KBM-7 (cell line): ENCODE measurements around the gene NPHP4.

Experiments
- DNase-seq: peaks from one replicate; pipeline ENCODE4 v3.0.0-alpha.2; 2015
- in situ Hi-C: fragments of 300-500 bp; cut with MboI; formaldehyde crosslinking; loops from 2 replicates; pipeline ENCODE4 v1.14.3; 2020; ENCODE audit warnings: low sequenced_read_pairs, low pct_unique_long_range_greater_than_20kb, mixed read lengths

The NPHP4 gene

DNA sequence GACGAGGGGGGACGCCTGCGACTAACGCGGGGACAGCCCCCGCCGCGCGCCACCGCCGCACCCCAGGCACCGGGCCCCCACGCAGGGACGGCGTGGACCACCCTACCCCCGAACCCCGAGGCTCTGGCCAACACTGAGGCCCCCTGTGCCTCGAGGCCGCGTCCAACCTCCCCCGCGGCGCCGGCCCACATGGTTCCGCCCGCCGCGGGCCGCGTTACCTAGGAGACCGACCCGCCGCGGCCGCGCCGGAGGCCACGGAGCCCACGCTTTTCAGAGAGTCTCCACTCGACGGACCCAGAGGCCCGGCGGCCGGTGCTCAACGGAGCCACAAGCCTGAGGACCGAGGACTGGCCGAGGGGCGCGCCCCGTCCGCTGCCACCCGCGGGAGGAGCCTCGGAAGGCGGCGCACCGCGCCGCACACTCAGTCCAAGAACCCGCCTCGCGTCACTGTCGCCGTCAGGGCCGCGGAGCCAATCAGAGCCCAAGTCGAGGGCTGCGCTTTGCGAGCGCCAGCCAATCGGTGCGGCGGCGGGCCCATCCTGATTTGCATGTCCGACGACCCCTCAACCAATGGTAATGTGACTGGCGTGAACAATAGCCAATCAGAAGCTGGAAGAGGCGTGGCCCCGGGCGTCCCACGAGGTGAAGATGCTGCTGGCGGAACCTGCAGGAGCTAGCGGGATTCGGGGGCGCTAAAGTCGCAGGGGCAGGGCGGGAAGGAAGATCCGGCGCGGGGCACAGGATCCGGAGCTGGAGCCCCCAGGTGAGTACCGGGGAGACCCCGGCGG is at the start of gene NPHP4:
Gene NPHP4 (minus strand): TSS at position 400 of the 788 bp plus-strand sequence. CDS start 6,136 bp downstream, outside the sequence.
- DNase-seq, result peak; percentile 100
- in situ Hi-C loops, result no loop called here

DNA sequence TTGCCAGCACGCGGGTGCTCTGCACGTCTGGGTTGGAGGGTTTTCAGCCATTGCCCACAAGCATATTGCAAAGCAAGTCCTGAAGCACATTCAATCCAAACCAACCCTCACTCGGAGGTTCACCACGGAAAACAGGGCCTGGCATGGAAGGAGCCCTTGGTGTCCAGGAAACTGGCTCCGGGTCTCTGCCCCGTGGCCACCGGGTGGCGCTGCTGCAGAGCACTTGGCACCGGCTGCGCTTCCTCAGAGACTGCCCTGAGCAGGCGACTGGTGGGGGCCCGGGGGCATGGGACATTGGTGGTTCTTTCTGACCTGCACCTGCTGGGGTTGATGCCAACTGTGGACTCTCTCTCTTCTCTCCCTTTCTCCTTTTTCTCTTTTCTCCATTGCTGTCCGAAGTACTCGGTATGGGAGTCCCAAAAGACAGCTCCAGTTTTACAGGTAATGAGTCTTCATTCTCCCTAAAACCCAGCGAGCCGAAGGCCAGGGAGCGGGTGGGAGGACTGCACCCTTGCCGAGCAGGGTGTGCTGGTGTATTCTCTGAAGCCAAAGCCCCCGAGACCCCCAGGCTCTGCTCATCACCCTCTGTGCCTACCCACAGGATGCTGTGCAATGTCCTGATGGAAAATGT is 49.3 kb upstream of the NPHP4 start:
- peak; percentile 30 for DNase-seq
- in situ Hi-C loops, result no loop called here

DNA sequence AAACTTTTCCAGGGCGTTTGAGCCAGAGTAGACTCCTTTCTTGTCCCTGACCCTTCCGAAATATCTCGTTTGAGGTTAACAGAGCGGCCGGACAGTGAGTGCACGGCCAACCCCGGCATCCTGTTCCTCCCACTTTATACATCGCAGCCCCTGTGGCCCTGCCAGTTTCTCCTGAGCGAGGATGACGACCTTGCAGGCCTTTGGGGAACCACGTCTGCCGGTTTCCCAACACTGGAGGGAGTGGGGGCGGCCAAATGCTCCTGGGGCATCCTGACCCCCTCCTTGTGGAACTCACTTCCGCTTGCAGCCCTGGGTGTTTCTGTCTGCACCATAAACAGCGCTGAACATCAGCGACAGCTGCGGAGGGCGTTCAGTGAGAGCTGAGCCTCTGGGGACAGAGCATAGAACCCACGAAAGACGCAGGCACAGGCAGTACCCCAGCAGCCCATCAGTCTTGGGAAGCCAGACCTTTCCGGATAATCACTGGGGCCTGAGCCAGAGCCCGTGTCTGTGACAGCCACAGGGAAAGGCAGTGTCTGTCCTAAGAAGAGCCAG is 48.7 kb upstream of the NPHP4 start:
- in situ Hi-C loops, result no loop called here
- no peak for DNase-seq

DNA sequence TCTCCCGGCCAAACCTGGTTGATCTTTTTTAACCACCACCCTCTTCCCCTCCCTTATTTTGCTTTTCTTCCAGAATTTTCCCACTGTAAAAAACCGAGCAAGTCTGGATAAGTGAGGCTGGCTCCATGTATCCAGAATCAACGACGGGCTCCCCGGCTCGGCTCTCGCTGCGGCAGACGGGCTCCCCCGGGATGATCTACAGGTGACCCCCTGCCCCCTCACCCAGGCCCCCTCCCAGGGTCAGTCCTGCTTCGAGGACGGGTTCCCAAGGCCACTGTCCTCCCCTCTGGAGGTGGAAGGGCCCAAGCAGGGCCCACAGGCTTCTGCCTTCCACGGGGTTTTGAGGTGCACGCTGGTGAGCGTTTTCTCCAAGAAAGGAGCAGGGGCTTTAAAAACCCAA is 48.2 kb upstream of the NPHP4 start:
- in situ Hi-C loops, result no loop called here
- DNase-seq, result no peak

DNA sequence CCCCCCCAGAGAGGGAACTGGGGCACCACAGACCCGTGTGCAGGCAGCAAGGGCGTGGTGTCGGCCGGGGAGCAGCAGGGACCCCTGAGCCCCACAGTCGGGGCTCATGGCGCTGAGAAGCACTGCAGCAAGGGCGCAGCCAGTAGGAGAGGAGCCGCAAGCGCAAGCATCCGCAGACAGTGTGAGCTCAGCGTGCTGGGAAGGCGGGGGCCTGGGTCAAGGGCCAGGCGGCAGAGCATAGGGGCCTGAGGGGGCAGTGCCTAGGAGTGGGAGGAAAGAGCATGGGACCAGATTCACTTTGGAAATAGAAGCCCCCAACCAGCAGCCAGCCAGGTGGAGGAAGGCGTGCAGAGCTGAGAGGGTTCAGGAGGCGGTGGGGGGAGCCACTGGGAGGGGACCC is 46.8 kb upstream of the NPHP4 start:
- in situ Hi-C loops, result no loop called here
- DNase-seq, result no peak

DNA sequence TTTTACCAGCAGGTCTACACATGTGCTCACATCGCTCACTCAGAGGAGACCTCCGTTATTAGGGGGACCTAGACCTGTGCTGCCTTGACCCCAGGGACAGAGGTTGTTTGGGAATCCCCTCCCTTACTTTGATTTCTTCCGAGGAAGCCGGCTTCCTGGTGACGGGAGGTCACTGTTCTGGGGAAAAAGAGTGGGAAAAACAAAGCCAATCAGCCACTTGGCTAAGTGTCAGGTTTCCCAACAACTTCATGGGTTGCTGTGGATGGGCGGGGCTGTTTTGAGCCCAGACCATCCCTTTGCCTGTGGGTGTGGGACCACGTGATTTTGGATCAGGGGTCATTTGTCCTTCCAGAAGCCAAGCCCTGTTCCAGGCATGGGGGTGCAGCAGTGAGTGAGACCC is 46.4 kb upstream of the NPHP4 start:
- no peak for DNase-seq
- in situ Hi-C loops, result no loop called here

DNA sequence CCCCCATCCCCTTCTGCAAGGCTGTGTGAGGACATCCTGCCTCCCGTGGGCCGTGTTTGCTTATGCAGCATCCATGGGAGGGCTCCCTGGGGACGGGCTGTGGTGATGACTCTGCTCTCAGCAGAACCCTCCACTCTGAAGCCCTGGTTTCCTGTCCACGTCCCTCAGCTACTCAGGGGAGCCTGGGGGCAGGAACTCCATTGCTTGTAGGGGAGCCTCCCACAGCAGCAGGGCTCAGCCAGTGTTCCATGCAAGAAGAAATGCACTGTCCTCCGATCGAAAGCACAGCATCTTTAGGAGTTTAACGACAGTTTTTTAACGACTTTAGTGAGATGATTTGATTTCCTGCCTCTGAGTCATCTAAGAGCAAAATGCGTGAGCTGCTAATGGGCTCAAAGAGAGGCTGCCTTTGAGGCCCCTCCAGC is 45.1 kb upstream of the NPHP4 start:
- in situ Hi-C loops, result no loop called here
- DNase-seq, result peak; percentile 38

DNA sequence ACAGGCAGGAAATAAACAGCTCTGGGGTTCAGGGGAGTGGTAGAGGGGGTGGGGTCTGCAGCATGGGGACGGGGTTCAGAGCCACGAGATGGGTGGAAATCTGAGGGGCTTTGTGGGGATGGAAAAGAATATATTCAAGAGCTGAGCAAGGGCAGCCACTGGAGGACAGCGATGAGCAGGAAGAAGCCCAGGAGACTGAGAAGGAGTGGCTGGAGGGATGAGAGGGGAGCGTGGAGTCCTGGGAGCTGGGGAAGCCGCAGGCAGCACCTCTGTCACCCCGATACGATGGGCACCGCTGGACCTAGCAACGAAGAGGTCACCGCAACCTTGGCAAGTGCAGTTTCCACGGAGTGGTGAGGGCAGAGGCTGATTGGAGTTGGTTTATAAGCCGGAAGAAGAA is 43.5 kb upstream of the NPHP4 start:
- in situ Hi-C loops, result no loop called here
- DNase-seq, result no peak

DNA sequence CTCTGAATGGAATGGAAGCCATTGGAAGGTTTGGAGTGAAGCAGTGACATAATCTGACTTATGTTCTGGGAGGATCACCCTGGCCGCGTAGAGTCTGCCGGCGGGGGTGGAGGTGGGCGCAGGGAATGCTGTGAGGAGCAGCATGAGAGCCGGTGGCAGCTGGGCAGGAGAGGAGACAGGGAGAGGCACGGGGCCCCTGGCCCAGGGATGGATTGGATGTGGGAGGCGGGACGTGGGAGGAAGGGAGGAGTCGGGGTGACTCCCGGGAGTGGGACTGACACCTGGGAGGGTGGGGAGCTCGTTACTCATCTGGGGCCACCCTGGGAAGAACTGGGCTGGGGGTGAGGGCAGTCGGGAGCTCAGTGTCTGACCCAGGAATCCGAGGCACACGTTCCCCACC is 43.1 kb upstream of the NPHP4 start:
- no peak for DNase-seq
- in situ Hi-C loops, result no loop called here

DNA sequence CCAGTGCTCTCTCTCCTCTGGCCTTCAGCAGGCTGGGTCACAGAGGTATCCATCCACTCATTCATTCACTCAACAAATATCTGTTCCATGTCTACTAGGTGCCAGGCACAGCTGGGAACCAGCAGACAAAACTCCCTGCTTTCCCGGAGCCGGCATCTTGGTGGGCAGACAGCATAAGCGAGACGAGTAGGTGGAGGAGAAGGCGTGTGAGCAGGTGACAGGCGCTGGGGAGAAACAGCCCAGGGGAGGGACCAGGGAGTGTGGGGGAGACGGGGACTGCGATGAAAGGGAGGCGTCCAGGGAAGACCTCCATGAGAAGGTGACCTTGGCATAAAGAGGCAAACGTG is 42.5 kb upstream of the NPHP4 start:
- DNase-seq, result no peak
- in situ Hi-C loops, result no loop called here

DNA sequence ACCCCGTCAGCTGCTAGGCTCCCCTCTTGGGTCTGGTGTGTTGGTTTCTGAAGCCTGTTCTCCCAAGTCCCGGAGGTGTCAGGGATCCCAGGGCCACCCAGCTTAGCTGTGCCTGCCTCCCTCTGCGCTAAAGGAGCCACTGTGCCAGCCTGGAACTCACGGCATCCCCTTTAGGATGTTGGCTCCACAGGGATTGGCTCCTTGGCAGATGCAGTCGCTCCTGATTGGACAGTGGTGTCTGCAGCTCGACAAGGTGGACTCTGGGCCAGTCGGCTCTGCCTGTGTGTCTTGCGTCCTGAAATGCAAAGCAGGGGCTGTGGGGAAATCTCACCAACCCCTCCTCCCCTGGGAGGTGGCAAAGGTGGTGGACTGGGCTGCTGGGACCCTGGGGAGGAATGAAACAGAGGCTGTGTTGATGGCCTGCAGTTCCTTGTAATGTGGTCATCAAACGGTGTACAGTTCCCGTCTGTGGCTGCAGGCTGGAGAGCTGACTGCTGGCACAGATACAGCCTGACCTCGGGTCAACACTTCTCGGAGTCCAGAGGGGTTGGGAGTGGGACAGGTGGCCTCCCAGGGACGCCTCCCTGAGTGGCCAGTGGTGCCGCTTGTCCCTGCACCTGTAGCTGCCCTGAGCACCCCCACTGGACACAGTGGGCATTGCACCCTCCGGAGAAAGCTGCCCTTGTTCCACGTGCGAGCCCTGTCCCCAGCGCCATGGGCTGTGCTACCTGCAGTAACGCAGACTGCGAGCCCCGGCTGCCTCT is 41.9 kb upstream of the NPHP4 start:
- DNase-seq, result peak; percentile 17
- in situ Hi-C loops, result no loop called here

DNA sequence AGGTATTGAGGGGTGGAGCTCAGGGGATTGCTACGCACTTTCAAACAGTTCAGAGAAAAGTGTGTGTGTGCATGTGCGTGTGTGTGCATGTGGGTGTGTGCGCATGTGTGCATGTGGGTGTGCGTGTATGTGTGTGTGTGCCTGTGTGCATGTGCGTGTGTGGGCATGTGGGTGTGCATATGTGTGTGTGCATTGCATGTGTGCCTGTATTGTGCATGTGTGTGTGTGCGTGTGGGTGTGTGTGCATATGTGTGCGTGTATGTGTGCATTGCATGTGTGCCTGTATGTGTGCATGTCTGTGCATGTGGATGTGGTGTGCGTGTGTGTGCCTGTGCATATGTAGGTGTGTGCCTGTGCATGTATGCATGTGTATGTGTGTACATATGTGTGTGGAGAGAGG is 40.9 kb upstream of the NPHP4 start:
- no peak for DNase-seq
- in situ Hi-C loops, result no loop called here

DNA sequence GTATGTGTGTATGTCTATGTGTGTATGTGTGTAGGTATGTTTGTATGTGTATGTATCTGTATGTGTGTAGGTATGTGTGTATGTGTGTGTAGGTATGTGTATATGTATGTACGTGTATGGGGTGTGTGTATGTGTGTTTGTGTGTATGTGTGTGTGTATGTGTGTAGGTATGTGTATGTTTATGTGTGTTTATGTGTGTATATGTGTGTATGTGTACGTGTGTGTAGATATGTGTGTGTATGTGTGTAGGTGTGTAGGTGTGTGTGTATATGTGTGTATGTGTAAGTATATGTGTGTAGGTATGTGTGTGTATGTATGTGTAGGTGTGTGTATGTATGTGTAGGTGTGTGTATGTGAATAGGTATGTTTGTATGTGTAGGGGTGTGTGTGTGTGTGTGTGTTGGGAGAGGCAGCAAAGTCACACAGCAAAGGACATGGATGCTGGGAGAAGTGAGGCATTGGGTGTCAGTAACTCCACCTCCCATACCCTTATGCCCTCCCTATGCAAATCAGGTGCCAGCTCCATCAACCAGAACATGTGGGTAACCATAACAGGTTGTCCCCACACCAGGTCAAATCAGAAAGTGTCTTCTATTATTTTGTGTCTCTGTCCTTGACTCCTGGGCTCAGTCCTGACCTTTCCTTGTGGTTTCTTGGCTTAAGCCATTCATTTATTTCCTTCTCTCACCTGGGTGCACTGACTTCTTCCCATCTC is 38.5 kb upstream of the NPHP4 start:
- in situ Hi-C loops, result no loop called here
- DNase-seq, result no peak

DNA sequence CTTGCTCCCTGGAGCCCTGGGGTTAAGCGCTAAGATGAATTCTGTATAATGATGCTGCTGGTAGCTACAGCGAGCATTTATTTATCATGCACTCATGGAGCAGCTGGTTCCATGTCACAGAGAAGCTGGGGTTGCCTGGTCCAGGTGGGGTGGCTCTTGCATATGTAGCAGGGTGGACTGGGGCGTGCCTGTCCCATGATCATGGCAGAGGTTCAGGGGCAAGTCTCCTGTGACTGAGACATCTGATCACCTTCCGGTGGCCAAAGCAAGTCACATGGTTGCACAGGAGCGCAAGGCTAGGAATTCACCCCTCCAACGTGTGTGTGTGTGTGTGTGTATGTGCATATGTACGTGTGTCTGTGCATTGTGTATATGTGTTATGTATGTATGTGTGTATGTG is 37.9 kb upstream of the NPHP4 start:
- in situ Hi-C loops, result no loop called here
- DNase-seq, result no peak

DNA sequence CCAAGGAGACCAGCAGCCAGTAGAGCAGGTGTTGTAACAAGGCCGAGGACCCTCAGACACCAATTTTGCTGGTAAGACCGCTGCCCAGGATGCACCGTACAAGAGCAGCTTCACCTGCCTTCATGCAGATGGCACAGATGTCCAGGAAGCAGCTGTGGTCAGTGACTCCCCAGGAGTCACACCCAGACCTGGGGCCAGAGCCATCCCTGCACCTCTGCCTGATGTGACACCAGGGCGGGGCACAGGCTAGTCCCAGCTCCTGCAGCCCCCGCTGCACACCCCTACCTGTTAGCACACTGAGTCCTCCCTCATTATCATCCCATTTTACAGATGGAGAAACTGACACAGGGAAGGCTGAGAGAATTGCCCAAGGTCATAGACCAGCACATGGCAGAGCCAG is 37.1 kb upstream of the NPHP4 start:
- no peak for DNase-seq
- in situ Hi-C loops, result no loop called here

DNA sequence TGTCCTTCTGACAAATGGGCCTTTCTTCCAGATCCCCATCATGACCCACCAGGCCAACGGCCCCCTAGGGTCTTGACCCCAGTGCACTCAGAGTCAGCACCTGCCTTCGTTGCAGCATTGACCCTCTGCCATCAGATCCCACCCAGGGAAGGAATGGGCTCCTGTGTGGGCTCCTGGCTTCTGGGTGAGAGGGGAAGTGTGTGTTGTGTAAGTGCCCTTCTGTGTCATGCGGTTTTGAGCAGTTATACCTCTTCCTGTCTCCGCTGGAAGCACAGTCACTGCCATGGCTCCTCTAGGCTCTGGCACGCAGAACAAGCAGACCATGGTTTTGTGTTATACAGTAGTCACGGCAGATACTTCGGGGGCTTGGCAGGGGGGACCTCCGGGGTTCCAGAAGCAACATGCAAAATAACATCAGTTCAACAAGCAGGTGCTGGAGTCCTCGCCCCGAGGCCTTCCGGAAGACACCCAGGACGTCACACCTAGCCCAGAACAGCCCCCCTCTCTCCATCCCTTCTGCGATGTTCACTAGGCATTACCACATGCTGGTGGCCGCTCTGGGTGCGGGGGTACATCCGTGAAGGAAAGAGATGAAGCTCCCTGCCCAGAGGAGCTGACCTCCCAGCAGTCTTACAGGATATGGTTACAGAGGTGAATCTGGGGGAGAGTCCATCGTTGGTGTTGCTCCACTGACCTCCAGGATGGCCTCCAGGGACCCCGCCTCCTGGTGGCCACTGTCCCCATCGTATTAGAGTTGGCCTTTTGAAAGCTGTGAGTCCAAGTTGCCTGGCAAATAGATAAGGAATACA is 36.0 kb upstream of the NPHP4 start:
- DNase-seq, result peak; percentile 94
- in situ Hi-C loops, result no loop called here

DNA sequence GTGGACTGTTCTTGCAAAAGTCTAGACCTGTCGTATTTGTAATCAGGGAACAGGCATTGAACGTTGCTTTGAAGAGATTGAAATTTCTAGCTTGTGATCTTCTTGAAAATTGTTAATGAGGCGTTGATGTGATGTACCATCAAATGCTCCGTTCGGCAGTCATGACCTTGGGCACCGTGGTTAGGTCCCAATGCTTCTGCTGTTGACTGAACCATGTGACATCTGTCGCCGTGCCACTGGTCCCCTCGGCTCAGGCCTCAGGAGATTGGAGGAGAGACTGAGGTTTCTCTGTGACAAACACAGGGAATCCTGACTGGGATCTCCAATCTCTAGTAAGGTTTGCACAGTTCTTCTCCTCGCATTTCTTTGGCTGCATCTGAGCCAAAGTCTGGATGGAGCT is 35.4 kb upstream of the NPHP4 start:
- DNase-seq, result no peak
- in situ Hi-C loops, result no loop called here

DNA sequence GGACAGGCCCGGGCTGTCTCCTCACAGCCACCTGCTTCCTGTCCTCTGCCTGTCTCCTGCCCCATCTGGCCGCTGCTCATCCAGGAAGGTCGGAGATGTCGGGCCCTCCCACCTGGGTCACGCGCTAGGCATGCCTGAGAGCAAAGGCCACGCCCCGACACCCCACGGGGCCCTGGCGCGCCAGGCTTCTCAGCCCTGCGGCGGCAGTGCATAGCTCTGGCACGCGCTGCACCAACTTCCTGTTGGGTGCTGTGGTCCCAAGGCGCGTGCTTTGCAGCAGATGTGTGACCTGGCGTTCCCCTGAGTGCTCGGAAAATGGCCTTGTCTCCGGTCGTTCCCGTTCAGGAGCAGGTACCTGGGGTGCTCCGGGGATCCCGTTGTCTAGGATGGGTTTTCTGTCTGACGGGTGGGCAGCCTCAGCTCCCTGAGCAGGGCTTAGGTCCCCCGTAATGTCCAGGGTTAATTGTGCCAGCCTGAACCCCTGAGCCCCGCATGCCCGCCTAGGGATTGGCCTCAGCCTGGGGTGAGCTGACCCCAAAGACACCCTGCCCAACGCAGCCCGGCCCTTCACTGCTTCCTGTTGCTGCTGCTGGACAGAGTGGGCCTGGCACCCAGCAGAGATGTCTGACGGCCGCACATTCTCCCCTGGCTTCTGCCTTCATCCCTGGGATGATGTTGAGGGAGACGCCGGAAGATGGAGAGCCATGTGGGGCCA is 34.0 kb upstream of the NPHP4 start:
- in situ Hi-C loops, result no loop called here
- DNase-seq, result peak; percentile 98
